Articular chondrocyte of knee joint (primary cell): ENCODE data around the gene KDM4C. TPM values are rescaled to one million over a fixed set of nuclear protein-coding genes. Genes with fewer than 3 reads are reported as not detected.

ENCODE experiments used
- small RNA-seq: library from RNA; depleted of rRNA; stranded (forward); fragments of <200 nt; gene quantifications from one replicate; pipeline ENCODE3, GENCODE V24; 2012
- total RNA-seq: library from RNA; depleted of rRNA; stranded (reverse); fragments of >200 nt; gene quantifications from 2 replicates; pipeline ENCODE4 v1.2.3, GENCODE V29; 2012

Gene KDM4C
- 38.0 and 48.5 TPM in 2 replicates for total RNA-seq

DNA sequence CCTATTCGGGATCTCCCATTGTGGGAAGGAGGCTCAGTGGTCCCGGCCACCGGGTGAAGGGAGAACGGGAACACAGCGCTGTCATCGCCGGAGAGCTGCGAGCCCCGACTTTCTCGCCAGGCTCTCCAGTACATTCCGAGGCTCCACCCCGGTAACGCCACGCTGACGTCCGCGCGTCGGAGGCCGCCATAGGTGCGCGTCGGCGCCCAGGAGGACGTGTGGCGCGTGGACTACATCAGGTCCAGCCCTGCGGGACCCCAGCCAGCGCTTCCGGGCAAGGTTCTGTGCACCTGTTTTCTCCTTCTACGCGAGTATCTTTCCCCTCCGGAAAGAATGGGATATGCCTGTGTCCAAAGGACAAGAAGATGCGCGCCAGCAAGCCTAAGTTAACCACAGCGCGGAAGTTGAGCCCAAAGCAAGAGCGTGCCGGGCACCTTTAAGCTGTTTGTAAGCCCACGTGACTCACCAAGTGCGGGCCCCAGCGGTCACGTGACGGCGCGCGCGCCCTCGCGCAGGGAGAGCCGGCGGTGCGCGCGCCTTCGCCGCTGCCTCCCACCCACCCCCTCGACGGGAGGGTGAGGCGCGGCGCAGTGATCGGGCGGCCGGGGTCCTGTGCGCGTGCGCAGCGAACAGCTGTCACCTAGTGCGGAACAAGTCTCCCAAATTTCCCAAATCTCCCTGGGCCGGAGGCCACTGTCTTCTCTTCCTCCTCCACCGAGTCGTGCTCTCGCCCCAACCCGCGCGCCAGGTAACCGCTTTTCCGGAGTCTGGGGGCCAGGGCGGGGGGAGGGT lies at the start of gene KDM4C:
KDM4C (plus strand) TSS at position 518 of the 792 bp plus-strand sequence. CDS start 35,016 bp downstream, outside the sequence.

Small RNA genes lying within 50 kb of the gene (small RNA-seq; reads per million reads assigned to genes)
- not detected for gene SNRPEP2

Other genes starting within 250 kb of the KDM4C start
- 0.13 and 0.22 TPM in 2 replicates for gene GLDC, start 112.2 kb upstream of the KDM4C start, total RNA-seq